ENCODE data around the gene VPS18.

The VPS18 gene

DNA sequence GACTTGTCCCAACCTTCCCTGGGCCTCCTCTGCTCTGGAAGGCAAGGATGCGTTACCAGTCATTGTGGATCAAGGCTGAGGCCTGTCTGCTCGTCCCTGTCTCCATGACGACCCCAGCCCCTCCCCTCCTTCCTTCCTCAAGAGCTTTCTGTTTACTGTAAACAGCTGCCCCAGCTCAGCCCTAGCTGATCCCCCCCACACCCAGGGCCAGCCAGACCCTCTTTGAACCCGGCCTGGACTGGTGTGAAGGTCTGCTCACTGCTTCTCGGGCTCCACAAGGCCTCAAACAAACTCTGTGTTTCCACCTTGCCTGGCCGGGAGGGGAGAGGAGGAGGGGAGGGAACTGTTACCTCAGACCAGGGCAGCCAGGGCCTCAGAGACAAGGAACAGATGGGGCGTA, 16.9 kb downstream of the VPS18 start:
- TF ChIP-seq ISL1 (CRISPR knock-in tag; IDR thresholded peaks at IDR 0.05) (no peak), ZFP30 (CRISPR knock-in tag; IDR thresholded peaks at IDR 0.05) (no peak), ZNF8 (CRISPR knock-in tag; IDR thresholded peaks at IDR 0.05) (no peak), TCF4 (CRISPR knock-in tag; IDR thresholded peaks at IDR 0.05; ENCODE audit: borderline replicate concordance) (no peak), OSR1 (CRISPR knock-in tag; IDR thresholded peaks at IDR 0.05) (no peak), ZNF565 (CRISPR knock-in tag; conservative IDR thresholded peaks at IDR 0.05; ENCODE audit: low read depth) (no peak), ARNTL (CRISPR knock-in tag; IDR thresholded peaks at IDR 0.05; ENCODE audit: borderline replicate concordance, low read depth) (no peak), BACH2 (CRISPR knock-in tag; IDR thresholded peaks at IDR 0.05; ENCODE audit: borderline replicate concordance) (no peak), CSRNP3 (CRISPR knock-in tag; IDR thresholded peaks at IDR 0.05) (no peak), ZFP3 (CRISPR knock-in tag; IDR thresholded peaks at IDR 0.05) (no peak), CSDC2 (CRISPR knock-in tag; IDR thresholded peaks at IDR 0.05) (no peak), PPARA (CRISPR knock-in tag; IDR thresholded peaks at IDR 0.05; ENCODE audit: borderline replicate concordance) (no peak), POU6F1 (CRISPR knock-in tag; IDR thresholded peaks at IDR 0.05; ENCODE audit: borderline replicate concordance, low read depth) (no peak)
- TF ChIP-seq, protein P1, sequence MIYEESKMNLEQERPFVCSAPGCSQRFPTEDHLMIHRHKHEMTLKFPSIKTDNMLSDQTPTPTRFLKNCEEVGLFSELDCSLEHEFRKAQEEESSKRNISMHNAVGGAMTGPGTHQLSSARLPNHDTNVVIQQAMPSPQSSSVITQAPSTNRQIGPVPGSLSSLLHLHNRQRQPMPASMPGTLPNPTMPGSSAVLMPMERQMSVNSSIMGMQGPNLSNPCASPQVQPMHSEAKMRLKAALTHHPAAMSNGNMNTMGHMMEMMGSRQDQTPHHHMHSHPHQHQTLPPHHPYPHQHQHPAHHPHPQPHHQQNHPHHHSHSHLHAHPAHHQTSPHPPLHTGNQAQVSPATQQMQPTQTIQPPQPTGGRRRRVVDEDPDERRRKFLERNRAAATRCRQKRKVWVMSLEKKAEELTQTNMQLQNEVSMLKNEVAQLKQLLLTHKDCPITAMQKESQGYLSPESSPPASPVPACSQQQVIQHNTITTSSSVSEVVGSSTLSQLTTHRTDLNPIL (CRISPR knock-in tag; IDR thresholded peaks at IDR 0.05; ENCODE audit: low read depth) = no peak
- TF ChIP-seq, protein P2, sequence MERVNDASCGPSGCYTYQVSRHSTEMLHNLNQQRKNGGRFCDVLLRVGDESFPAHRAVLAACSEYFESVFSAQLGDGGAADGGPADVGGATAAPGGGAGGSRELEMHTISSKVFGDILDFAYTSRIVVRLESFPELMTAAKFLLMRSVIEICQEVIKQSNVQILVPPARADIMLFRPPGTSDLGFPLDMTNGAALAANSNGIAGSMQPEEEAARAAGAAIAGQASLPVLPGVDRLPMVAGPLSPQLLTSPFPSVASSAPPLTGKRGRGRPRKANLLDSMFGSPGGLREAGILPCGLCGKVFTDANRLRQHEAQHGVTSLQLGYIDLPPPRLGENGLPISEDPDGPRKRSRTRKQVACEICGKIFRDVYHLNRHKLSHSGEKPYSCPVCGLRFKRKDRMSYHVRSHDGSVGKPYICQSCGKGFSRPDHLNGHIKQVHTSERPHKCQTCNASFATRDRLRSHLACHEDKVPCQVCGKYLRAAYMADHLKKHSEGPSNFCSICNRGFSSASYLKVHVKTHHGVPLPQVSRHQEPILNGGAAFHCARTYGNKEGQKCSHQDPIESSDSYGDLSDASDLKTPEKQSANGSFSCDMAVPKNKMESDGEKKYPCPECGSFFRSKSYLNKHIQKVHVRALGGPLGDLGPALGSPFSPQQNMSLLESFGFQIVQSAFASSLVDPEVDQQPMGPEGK (CRISPR knock-in tag; IDR thresholded peaks at IDR 0.05; ENCODE audit: borderline replicate concordance) = no peak
- ATAC-seq = no peak

DNA sequence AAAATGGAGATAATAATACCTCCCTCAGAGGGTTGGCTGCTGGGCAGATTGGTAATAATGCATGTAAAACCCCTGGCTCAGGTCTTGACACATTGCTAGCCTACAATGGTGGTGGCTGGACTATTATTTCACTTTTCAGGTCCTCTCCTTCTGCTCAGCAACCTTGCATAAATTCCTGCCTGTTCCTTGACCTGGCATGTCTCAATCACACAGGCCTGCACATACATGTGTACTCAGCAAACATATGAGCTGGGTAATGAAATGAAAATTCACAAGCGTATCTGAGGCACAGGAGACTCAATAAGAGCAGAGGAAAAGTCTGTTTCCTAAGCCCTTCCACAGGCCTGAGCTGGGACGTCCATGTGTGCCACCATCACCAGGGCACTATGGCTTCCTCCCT, 17.4 kb downstream of the VPS18 start:
- no peak for ATAC-seq
- TF ChIP-seq TOX (CRISPR knock-in tag; IDR thresholded peaks at IDR 0.05; ENCODE audit: borderline replicate concordance) (no peak), CSRNP3 (CRISPR knock-in tag; IDR thresholded peaks at IDR 0.05) (no peak), ZFP3 (CRISPR knock-in tag; IDR thresholded peaks at IDR 0.05) (no peak), SNAI2 (CRISPR knock-in tag; IDR thresholded peaks at IDR 0.05) (no peak), RARB (CRISPR knock-in tag; IDR thresholded peaks at IDR 0.05) (no peak), POU6F1 (CRISPR knock-in tag; IDR thresholded peaks at IDR 0.05; ENCODE audit: borderline replicate concordance, low read depth) (no peak), OSR1 (CRISPR knock-in tag; IDR thresholded peaks at IDR 0.05) (no peak), ZFP30 (CRISPR knock-in tag; IDR thresholded peaks at IDR 0.05) (no peak), CSDC2 (CRISPR knock-in tag; IDR thresholded peaks at IDR 0.05) (no peak), BACH2 (CRISPR knock-in tag; IDR thresholded peaks at IDR 0.05; ENCODE audit: borderline replicate concordance) (no peak), ISL1 (CRISPR knock-in tag; IDR thresholded peaks at IDR 0.05) (no peak)
- TF ChIP-seq, protein P1 (CRISPR knock-in tag; IDR thresholded peaks at IDR 0.05; ENCODE audit: low read depth) = no peak

Measured in SK-N-SH treated with all-trans-retinoic acid at 6 μM for 48 hours (cell line).